H1 (cell line): ENCODE measurements around the gene NXN. TPM values are rescaled to one million over a fixed set of nuclear protein-coding genes. Genes with fewer than 3 reads are reported as not detected.

Source experiments
- CTCF ChIA-PET: fragments of 300-600 bp; sonication (Branson Sonifier 250); formaldehyde crosslinking; loops from one replicate; lab custom pipeline; 2021; ENCODE audit not compliant: partially characterized antibody; lab: Charles Lee
- POLR2A ChIA-PET: fragments of 300-600 bp; sonication (Branson Sonifier 250); formaldehyde crosslinking; loops from one replicate; lab custom pipeline; 2021; ENCODE audit warnings: inconsistent platforms; ENCODE audit not compliant: partially characterized antibody; lab: Charles Lee
- DNase-seq, 2 experiments: peaks; one replicate each; pipeline versions ENCODE4 v3.0.0 to v3.0.0-alpha.2; 2010 to 2022; ENCODE audit warnings: low spot score in 2 of 2, low read depth in 1 of 2, mixed read lengths in 1 of 2
- FAIRE-seq: peaks from 2 replicates; lab custom pipeline; 2011; peaks lifted over from hg19 to GRCh38; lab: Jason Lieb, UNC
- H2AFZ ChIP-seq: 2 replicates; pipeline ENCODE4 v1.8.1; 2012; ENCODE audit warnings: low read length, inconsistent platforms
- H2AK5ac ChIP-seq: 2 replicates; pipeline ENCODE4 v1.6.1; 2013; ENCODE audit warnings: low read depth, low read length
- H2BK120ac ChIP-seq: replicated peaks from 2 replicates; pipeline ENCODE3; 2013; ENCODE audit warnings: low read depth, low read length, inconsistent platforms
- H2BK12ac ChIP-seq: 2 replicates; pipeline ENCODE4 v1.6.1; 2013; ENCODE audit warnings: low read depth, low read length
- H2BK15ac ChIP-seq: 2 replicates; pipeline ENCODE4 v1.6.1; 2013; ENCODE audit warnings: low read length
- H2BK20ac ChIP-seq: 2 replicates; pipeline ENCODE4 v1.6.1; 2013; ENCODE audit warnings: low read length
- H2BK5ac ChIP-seq: 2 replicates; pipeline ENCODE4 v1.6.1; 2013; ENCODE audit warnings: low read depth, low read length
- H3K14ac ChIP-seq: 2 replicates; pipeline ENCODE4 v1.6.1; 2013; ENCODE audit warnings: inconsistent platforms; ENCODE audit not compliant: insufficient read length
- H3K18ac ChIP-seq: 2 replicates; pipeline ENCODE4 v1.6.1; 2013; ENCODE audit warnings: low read length; ENCODE audit errors: extremely low read depth
- H3K23ac ChIP-seq: 2 replicates; pipeline ENCODE4 v1.6.1; 2013; ENCODE audit warnings: inconsistent platforms; ENCODE audit not compliant: insufficient read length
- H3K23me2 ChIP-seq: 2 replicates; pipeline ENCODE4 v1.6.1; 2013; ENCODE audit warnings: low read depth, low read length
- H3K27ac ChIP-seq: 2 replicates; pipeline ENCODE4 v1.6.1; 2011; ENCODE audit warnings: low read depth, low read length, inconsistent platforms
- H3K27me3 ChIP-seq, 4 experiments: replicated peaks in 1 of 4; 1 replicate in 1 of 4; 2 replicates in 3 of 4; pipeline versions ENCODE4 v1.6.1 to v1.8.1; 2011 to 2013; ENCODE audit warnings: low read length in 3 of 4, mild to moderate bottlenecking in 3 of 4, inconsistent platforms in 2 of 4, mixed read lengths in 2 of 4, moderate library complexity in 1 of 4; ENCODE audit not compliant: control insufficient read depth in 3 of 4, insufficient read depth in 3 of 4; ENCODE audit errors: extremely low read depth in 1 of 4
- H3K36me3 ChIP-seq, 4 experiments: 2 replicates each; pipeline versions ENCODE4 v1.6.1 to v1.8.1; 2011 to 2013; ENCODE audit warnings: mild to moderate bottlenecking in 4 of 4, low read length in 3 of 4, moderate library complexity in 2 of 4, control low read depth in 1 of 4, inconsistent platforms in 1 of 4; ENCODE audit not compliant: insufficient read depth in 4 of 4, control insufficient read depth in 2 of 4
- H3K4ac ChIP-seq: replicated peaks from 2 replicates; pipeline ENCODE3; 2013; ENCODE audit warnings: low read length, low read depth, mixed read lengths, inconsistent platforms; ENCODE audit not compliant: insufficient read length
- H3K4me1 ChIP-seq, 4 experiments: replicated peaks in 1 of 4; 1 replicate in 1 of 4; 2 replicates in 3 of 4; pipeline versions ENCODE4 v1.6.1 to v1.8.1; 2011 to 2013; ENCODE audit warnings: low read length in 3 of 4, inconsistent platforms in 2 of 4, mixed read lengths in 1 of 4; ENCODE audit not compliant: insufficient read depth in 4 of 4, control insufficient read depth in 3 of 4
- H3K4me2 ChIP-seq, 2 experiments: 2 replicates each; pipeline versions ENCODE4 v1.6.1 to v1.8.1; 2011 to 2013; ENCODE audit warnings: low read depth in 2 of 2, low read length in 2 of 2, control low read depth in 1 of 2, inconsistent platforms in 1 of 2, mild to moderate bottlenecking in 1 of 2; ENCODE audit not compliant: insufficient read depth in 1 of 2
- H3K4me3 ChIP-seq, 4 experiments: fragments of 200-600, 300-600 bp in 1 of 4; sonication (generic), shearing (Covaris generic), sonication (Bioruptor Twin) in 1 of 4; 2 replicates each; pipeline versions ENCODE4 v1.5.1 to v1.8.1; 2011 to 2016; ENCODE audit warnings: low read length in 4 of 4, low read depth in 3 of 4, control low read depth in 2 of 4, inconsistent platforms in 2 of 4, mild to moderate bottlenecking in 2 of 4, mixed read lengths in 1 of 4, moderate library complexity in 1 of 4; ENCODE audit not compliant: insufficient read depth in 2 of 4; ENCODE audit errors: extremely low read depth in 1 of 4
- H3K56ac ChIP-seq: replicated peaks from 2 replicates; pipeline ENCODE3; 2013; ENCODE audit warnings: low read depth, mild to moderate bottlenecking, mixed read lengths, low read length, inconsistent platforms; ENCODE audit not compliant: insufficient read length
- H3K79me1 ChIP-seq: 2 replicates; pipeline ENCODE4 v1.6.1; 2013; ENCODE audit warnings: low read depth, low read length, control low read depth
- H3K79me2 ChIP-seq, 2 experiments: 2 replicates each; pipeline versions ENCODE4 v1.6.1 to v1.8.1; 2012 to 2013; ENCODE audit warnings: low read length in 2 of 2, mild to moderate bottlenecking in 2 of 2, inconsistent platforms in 1 of 2; ENCODE audit not compliant: insufficient read depth in 2 of 2, control insufficient read depth in 1 of 2
- H3K9ac ChIP-seq, 4 experiments: replicated peaks in 1 of 4; 1 replicate in 1 of 4; 2 replicates in 3 of 4; pipeline versions ENCODE4 v1.6.1 to v1.8.1; 2011 to 2013; ENCODE audit warnings: low read depth in 3 of 4, low read length in 3 of 4, control low read depth in 2 of 4, mild to moderate bottlenecking in 2 of 4, moderate library complexity in 2 of 4, inconsistent platforms in 1 of 4; ENCODE audit errors: extremely low read depth in 1 of 4
- H3K9me3 ChIP-seq, 2 experiments: 2 replicates each; pipeline versions ENCODE4 v1.6.1 to v1.8.1; 2012 to 2013; ENCODE audit warnings: mild to moderate bottlenecking in 2 of 2, moderate library complexity in 2 of 2, control low read depth in 1 of 2, inconsistent platforms in 1 of 2, low read depth in 1 of 2, low read length in 1 of 2, mixed read lengths in 1 of 2; ENCODE audit not compliant: insufficient read depth in 2 of 2
- H4K20me1 ChIP-seq, 2 experiments: replicated peaks in 1 of 2; 2 replicates each; pipeline versions ENCODE3 to v1.8.1; 2011 to 2013; ENCODE audit warnings: inconsistent platforms in 2 of 2, low read length in 2 of 2, mild to moderate bottlenecking in 1 of 2; ENCODE audit not compliant: insufficient read depth in 2 of 2, control insufficient read depth in 1 of 2
- H4K5ac ChIP-seq: 2 replicates; pipeline ENCODE4 v1.6.1; 2013; ENCODE audit warnings: low read length, low read depth, mixed read lengths, inconsistent platforms; ENCODE audit not compliant: insufficient read length
- H4K8ac ChIP-seq: 2 replicates; pipeline ENCODE4 v1.8.0; 2013; ENCODE audit warnings: mild to moderate bottlenecking, moderate library complexity, low read length, inconsistent platforms; ENCODE audit not compliant: insufficient read depth; ENCODE audit errors: extremely low read depth
- H4K91ac ChIP-seq: replicated peaks from 2 replicates; pipeline ENCODE3; 2013; ENCODE audit warnings: low read length, mixed read lengths, inconsistent platforms; ENCODE audit not compliant: insufficient read length
- ATF2 ChIP-seq: IDR thresholded peaks from 2 replicates; pipeline ENCODE4 v1.6.1; 2012; ENCODE audit warnings: low read length, inconsistent platforms
- BACH1 ChIP-seq: IDR thresholded peaks from 2 replicates; pipeline ENCODE4 v1.6.1; 2012; ENCODE audit warnings: low read length, improper control_type of control experiment
- FOSL1 ChIP-seq: IDR thresholded peaks from 2 replicates; pipeline ENCODE4 v1.6.1; 2011; ENCODE audit warnings: mild to moderate bottlenecking, low read depth, low read length, moderate library complexity; ENCODE audit not compliant: insufficient read depth
- GABPA ChIP-seq: IDR thresholded peaks from 2 replicates; pipeline ENCODE4 v1.6.1; 2011; ENCODE audit warnings: mild to moderate bottlenecking, low read length, moderate library complexity, borderline replicate concordance; ENCODE audit not compliant: insufficient read depth
- KDM1A ChIP-seq: fragments of 200-600, 300-600 bp; sonication (generic); IDR thresholded peaks from 2 replicates; pipeline ENCODE4 v1.7.1; 2016; ENCODE audit warnings: mild to moderate bottlenecking, low read length, borderline replicate concordance
- MAFK ChIP-seq: IDR thresholded peaks from 2 replicates; pipeline ENCODE4 v1.6.1; 2012; ENCODE audit warnings: low read depth, mild to moderate bottlenecking, improper control_type of control experiment, low read length
- NRF1 ChIP-seq: IDR thresholded peaks from 2 replicates; pipeline ENCODE4 v1.6.1; 2011; ENCODE audit warnings: mild to moderate bottlenecking, low read depth, low read length, improper control_type of control experiment
- SAP30 ChIP-seq: fragments of 300-600 bp; sonication (generic); IDR thresholded peaks from 2 replicates; pipeline ENCODE4 v1.7.1; 2012; ENCODE audit warnings: low read length, moderate library complexity, mild to moderate bottlenecking, inconsistent platforms; ENCODE audit not compliant: insufficient read depth, insufficient replicate concordance
- TAF1 ChIP-seq: IDR thresholded peaks from 2 replicates; pipeline ENCODE4 v1.6.1; 2011; ENCODE audit warnings: mild to moderate bottlenecking, low read depth, low read length
- TAF7 ChIP-seq: optimal IDR thresholded peaks from 2 replicates; pipeline ENCODE3; 2011; ENCODE audit warnings: low read depth, mild to moderate bottlenecking, inconsistent platforms, low read length, moderate library complexity, borderline replicate concordance
- WGBS, 2 experiments: shearing (Covaris generic) in 1 of 2; methylation state at CpG; one replicate each; pipeline versions ENCODE4 v1.1.6 to v1.1.7; 2013 to 2015; ENCODE audit warnings: low lambda C conversion rate in 2 of 2, mixed read lengths in 2 of 2, inconsistent platforms in 1 of 2, low coverage in 1 of 2, missing lambda C conversion rate in 1 of 2; ENCODE audit not compliant: insufficient replicate concordance in 2 of 2, insufficient coverage in 1 of 2, insufficient read length in 1 of 2; ENCODE audit errors: extremely low coverage in 1 of 2, missing lambda C conversion rate in 1 of 2; 5-methylcytosine and 5-hydroxymethylcytosine counted together
- polyA plus RNA-seq, 7 experiments: library from polyadenylated mRNA; depleted of rRNA in 3 of 7; stranded (reverse) in 5 of 7; unstranded in 2 of 7; fragments of >200 nt in 5 of 7; fragments of 200-250 nt in 2 of 7; gene quantifications; 1 replicate in 5 of 7; 2 replicates in 1 of 7; 4 replicates in 1 of 7; pipeline versions ENCODE4 v1.2.1 to v1.2.3, GENCODE V29; 2011 to 2013; ENCODE audit warnings: missing spikeins in 2 of 7, mixed read lengths in 2 of 7
- total RNA-seq: library from RNA; stranded (reverse); fragmentation: NEBNext Ultra II Directional; extraction: Animal tissue kit (Norgen Biotek cat#: 25700); gene quantifications from 2 replicates; pipeline ENCODE4 v1.2.1, GENCODE V29; 2021

Gene NXN
- total and polyA plus RNA-seq, 2 of the 8 experiments (the other 6 are each of a cell fraction or from before 2014, with no cell fraction given), result 94.1 to 107 TPM

GRCh38 chr17:850086-850850 is 129.3 kb downstream of the NXN start:
- Histone ChIP-seq H3K79me1 (peaks cover 14% of the 10 kb centered on the region), H2BK120ac (no peak overlapping the region), H3K14ac (no peak overlapping the region), H2AK5ac (no peak overlapping the region), H3K4ac (no peak overlapping the region), H3K4me3 (no peak overlapping the region), H4K20me1 (peaks cover 12 to 14% of the 10 kb centered on the region in 2 experiments), H4K5ac (no peak overlapping the region), H3K27me3 (no peaks in the 10 kb centered on the region; a peak in 1 of 7 replicates), H3K23me2 (no peaks in the 10 kb centered on the region), H4K91ac (no peak overlapping the region), H3K4me2 (no peak overlapping the region), H2BK12ac (0 out of 2 replicates have a peak overlapping the region, but pooled peaks have one; percentile 39), H4K8ac (no peak overlapping the region), H2BK15ac (no peak overlapping the region), H2AFZ (no peak overlapping the region), H3K56ac (no peak overlapping the region), H3K18ac (no peak overlapping the region), H2BK20ac (no peak overlapping the region), H3K9ac (no peak overlapping the region), H3K4me1 (peaks cover 0 to 17% (median 6%) of the 10 kb centered on the region in 4 experiments; a peak in 5 of 7 replicates), H3K36me3 (no peaks in the 10 kb centered on the region), H3K9me3 (no peaks in the 10 kb centered on the region), H3K79me2 (peaks cover 0 to 48% of the 10 kb centered on the region in 2 experiments; a peak in 2 of 4 replicates), H2BK5ac (no peak overlapping the region; the same call in 1 of the 2 replicates), H3K27ac (no peak overlapping the region), H3K23ac (no peak overlapping the region)
- ChIA-PET CTCF (interaction anchor here (1.1 to 5.6 kb wide), 10 partner anchors 12 to 206 kb away, joined by 3 to 29 read pairs (median 4); no protein-coding TSS in a partner anchor), POLR2A (interaction anchor here (0.5 to 1.2 kb wide), 3 partner anchors 11 to 149 kb away, joined by 3 to 7 read pairs (median 3); no protein-coding TSS in a partner anchor)
- 88% methylated on average over 20 of the region's 25 CpGs; no CpG with 5 or more reads in 1 of the 2 experiments for WGBS, 2 experiments
- DNase-seq (no peak), FAIRE-seq (no peak)
- TF ChIP-seq NRF1 (no peak), ATF2 (no peak), BACH1 (no peak), FOSL1 (no peak), MAFK (no peak), KDM1A (no peak), TAF7 (no peak), GABPA (no peak), SAP30 (no peak), TAF1 (no peak)
